ENCODE measurements around the gene RP2.

The RP2 gene

DNA sequence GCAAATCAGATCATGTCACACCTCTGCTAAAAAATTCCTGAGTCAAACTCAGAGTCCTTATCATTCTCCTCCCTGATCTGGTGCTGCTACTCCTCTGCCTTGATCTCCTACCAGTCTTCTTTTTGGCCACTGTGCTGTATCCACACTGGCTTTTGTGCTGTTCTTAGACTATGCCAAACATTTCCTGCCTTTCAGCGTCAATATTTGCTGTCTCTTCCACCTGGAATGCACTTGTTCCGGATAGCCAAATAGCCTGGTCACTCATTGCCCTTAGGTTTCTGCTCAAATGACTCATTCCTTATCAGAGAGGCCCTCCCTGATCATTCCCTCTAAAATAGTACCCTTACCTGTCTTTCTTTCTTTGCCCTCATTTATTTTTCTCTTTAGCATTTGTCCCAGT is 24.4 kb upstream of the RP2 start:
- Histone ChIP-seq H3K4me2 (ENCODE audit: low read depth, low read length, poor library complexity, severe bottlenecking) (no peak overlapping the region), H3K27ac (ENCODE audit: low read depth, low read length) (no peak overlapping the region), H2AFZ (ENCODE audit: low read depth, low read length, severe bottlenecking) (no peak overlapping the region)

DNA sequence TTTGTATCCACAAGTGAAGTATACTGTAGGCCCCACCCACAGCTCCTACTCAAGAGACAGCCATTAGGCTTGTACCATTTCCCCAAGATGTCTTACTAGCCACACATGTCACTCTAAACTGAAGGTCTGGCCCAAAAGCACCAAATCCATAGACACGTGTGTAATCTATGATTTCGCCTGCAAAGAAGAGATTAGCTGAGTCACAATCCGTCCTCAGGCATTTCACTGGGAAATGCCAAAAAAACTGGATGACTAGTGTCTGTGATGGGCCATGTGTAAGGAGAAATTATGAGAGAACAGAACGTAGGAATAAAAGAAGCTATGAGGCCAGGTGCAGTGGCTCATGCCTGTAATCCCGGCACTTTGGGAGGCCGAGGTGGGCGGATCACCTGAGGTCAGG is 21.9 kb upstream of the RP2 start:
- Histone ChIP-seq H4K20me1 (ENCODE audit: low read depth, low read length) (no peaks in the 10 kb centered on the region), H2AFZ (ENCODE audit: low read depth, low read length, severe bottlenecking) (no peak overlapping the region), H3K9me3 (ENCODE audit: insufficient read depth, low read length) (no peaks in the 10 kb centered on the region)

More for the DNA sequence above, 24.4 kb upstream of the RP2 start:
- Histone ChIP-seq H3K36me3 (ENCODE audit: low read length) (no peaks in the 10 kb centered on the region), H3K9ac (ENCODE audit: low read length) (no peak overlapping the region), H3K4me3 (ENCODE audit: insufficient read depth, low read length, poor library complexity, severe bottlenecking) (no peak overlapping the region), H4K20me1 (ENCODE audit: low read depth, low read length) (no peaks in the 10 kb centered on the region), H3K79me2 (ENCODE audit: insufficient read depth, low read length) (no peaks in the 10 kb centered on the region), H3F3A (ENCODE audit: insufficient read depth) (no peaks in the 10 kb centered on the region), H3K9me3 (ENCODE audit: insufficient read depth, low read length) (no peaks in the 10 kb centered on the region), H3K9me2 (replicated peaks; ENCODE audit: insufficient read depth, low read length) (no peaks in the 10 kb centered on the region), H3K27me3 (ENCODE audit: low read length) (no peaks in the 10 kb centered on the region)
- TF ChIP-seq EZH2phosphoT487 (conservative IDR thresholded peaks at IDR 0.05; ENCODE audit: low read length), result no peak
- TF ChIP-seq, protein P1, sequence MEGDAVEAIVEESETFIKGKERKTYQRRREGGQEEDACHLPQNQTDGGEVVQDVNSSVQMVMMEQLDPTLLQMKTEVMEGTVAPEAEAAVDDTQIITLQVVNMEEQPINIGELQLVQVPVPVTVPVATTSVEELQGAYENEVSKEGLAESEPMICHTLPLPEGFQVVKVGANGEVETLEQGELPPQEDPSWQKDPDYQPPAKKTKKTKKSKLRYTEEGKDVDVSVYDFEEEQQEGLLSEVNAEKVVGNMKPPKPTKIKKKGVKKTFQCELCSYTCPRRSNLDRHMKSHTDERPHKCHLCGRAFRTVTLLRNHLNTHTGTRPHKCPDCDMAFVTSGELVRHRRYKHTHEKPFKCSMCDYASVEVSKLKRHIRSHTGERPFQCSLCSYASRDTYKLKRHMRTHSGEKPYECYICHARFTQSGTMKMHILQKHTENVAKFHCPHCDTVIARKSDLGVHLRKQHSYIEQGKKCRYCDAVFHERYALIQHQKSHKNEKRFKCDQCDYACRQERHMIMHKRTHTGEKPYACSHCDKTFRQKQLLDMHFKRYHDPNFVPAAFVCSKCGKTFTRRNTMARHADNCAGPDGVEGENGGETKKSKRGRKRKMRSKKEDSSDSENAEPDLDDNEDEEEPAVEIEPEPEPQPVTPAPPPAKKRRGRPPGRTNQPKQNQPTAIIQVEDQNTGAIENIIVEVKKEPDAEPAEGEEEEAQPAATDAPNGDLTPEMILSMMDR (IDR thresholded peaks at IDR 0.05; ENCODE audit: insufficient read depth, low read length, poor library complexity, severe bottlenecking), result no peak

DNA sequence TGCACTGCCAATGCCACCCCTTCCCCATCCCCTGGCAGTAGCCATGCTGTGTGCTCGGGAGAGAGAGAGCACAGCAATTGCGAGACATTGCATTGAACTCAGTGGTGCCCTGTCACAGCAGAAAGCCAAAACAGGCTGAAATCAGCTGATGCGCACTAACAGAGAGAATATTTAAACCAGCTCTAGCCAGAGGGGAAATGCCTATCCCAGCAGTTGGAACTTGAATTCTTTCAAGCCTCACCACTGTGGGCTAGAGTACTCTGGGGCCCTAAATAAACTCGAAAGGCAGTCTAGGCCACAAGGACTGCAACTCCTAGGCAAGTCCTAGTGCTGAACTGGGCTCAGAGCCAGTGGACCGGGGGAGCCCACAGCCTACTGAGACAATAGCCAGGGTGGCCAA is 17.7 kb upstream of the RP2 start:
- H3K4me3 ChIP-seq (ENCODE audit: insufficient read depth, low read length, poor library complexity, severe bottlenecking), result no peak overlapping the region
- H4K20me1 ChIP-seq (ENCODE audit: low read depth, low read length), result no peaks in the 10 kb centered on the region
- no peaks in the 10 kb centered on the region for H3K9me3 ChIP-seq (ENCODE audit: insufficient read depth, low read length)
- H3K27me3 ChIP-seq (ENCODE audit: low read length), result no peaks in the 10 kb centered on the region
- no peaks in the 10 kb centered on the region for H3K79me2 ChIP-seq (ENCODE audit: insufficient read depth, low read length)
- H3F3A ChIP-seq (ENCODE audit: insufficient read depth), result no peaks in the 10 kb centered on the region
- H3K4me2 ChIP-seq (ENCODE audit: low read depth, low read length, poor library complexity, severe bottlenecking), result no peak overlapping the region
- no peaks in the 10 kb centered on the region for H3K36me3 ChIP-seq (ENCODE audit: low read length)
- no peak overlapping the region for H3K27ac ChIP-seq (ENCODE audit: low read depth, low read length)
- no peak overlapping the region for H2AFZ ChIP-seq (ENCODE audit: low read depth, low read length, severe bottlenecking)
- TF ChIP-seq, protein P1 (IDR thresholded peaks at IDR 0.05; ENCODE audit: insufficient read depth, low read length, poor library complexity, severe bottlenecking), result no peak
- no peak for TF ChIP-seq EZH2phosphoT487 (conservative IDR thresholded peaks at IDR 0.05; ENCODE audit: low read length)
- H3K9ac ChIP-seq (ENCODE audit: low read length), result no peak overlapping the region
- H3K9me2 ChIP-seq (replicated peaks; ENCODE audit: insufficient read depth, low read length), result no peaks in the 10 kb centered on the region

More for the DNA sequence above, 21.9 kb upstream of the RP2 start:
- TF ChIP-seq EZH2phosphoT487 (conservative IDR thresholded peaks at IDR 0.05; ENCODE audit: low read length), result no peak
- TF ChIP-seq, protein P1 (IDR thresholded peaks at IDR 0.05; ENCODE audit: insufficient read depth, low read length, poor library complexity, severe bottlenecking), result no peak
- Histone ChIP-seq H3F3A (ENCODE audit: insufficient read depth) (no peaks in the 10 kb centered on the region), H3K27me3 (ENCODE audit: low read length) (no peaks in the 10 kb centered on the region), H3K9me2 (replicated peaks; ENCODE audit: insufficient read depth, low read length) (no peaks in the 10 kb centered on the region), H3K36me3 (ENCODE audit: low read length) (no peaks in the 10 kb centered on the region), H3K4me3 (ENCODE audit: insufficient read depth, low read length, poor library complexity, severe bottlenecking) (no peak overlapping the region), H3K4me2 (ENCODE audit: low read depth, low read length, poor library complexity, severe bottlenecking) (no peak overlapping the region), H3K9ac (ENCODE audit: low read length) (no peak overlapping the region), H3K27ac (ENCODE audit: low read depth, low read length) (no peak overlapping the region), H3K79me2 (ENCODE audit: insufficient read depth, low read length) (no peaks in the 10 kb centered on the region)
